Endothelial cell of umbilical vein (primary cell): ENCODE results near the gene EMC8. TPM values are rescaled to one million over a fixed set of nuclear protein-coding genes. Genes with fewer than 3 reads are reported as not detected.

Experiments
- BruUV-seq: library from RNA; stranded (reverse); fragments of 400-500 nt; replicated peaks from 2 replicates; lab custom pipeline; 2021; lab: Mats Ljungman, UMichigan
- CTCF ChIA-PET: fragments of 300-600, 350-600 bp; sonication (Branson Sonifier 250); formaldehyde crosslinking; loops from one replicate; lab custom pipeline; 2021; ENCODE audit warnings: antibody characterized with exemption, inconsistent platforms; lab: Charles Lee
- POLR2A ChIA-PET: fragments of 300-600, 350-600 bp; sonication (Branson Sonifier 250); formaldehyde crosslinking; loops from one replicate; lab custom pipeline; 2021; ENCODE audit warnings: antibody characterized with exemption, inconsistent platforms; lab: Charles Lee
- DNase-seq: peaks from one replicate; pipeline ENCODE4 v3.0.0-alpha.2; 2011; ENCODE audit warnings: low read depth, low spot score
- FAIRE-seq: peaks from 2 replicates; lab custom pipeline; 2011; peaks lifted over from hg19 to GRCh38; lab: Jason Lieb, UNC
- H2AFZ ChIP-seq: 2 replicates; pipeline ENCODE4 v1.6.0; 2012; ENCODE audit warnings: low read depth, low read length, control low read depth, inconsistent platforms
- H3K27ac ChIP-seq: 2 replicates; pipeline ENCODE4 v1.5.1; 2011; ENCODE audit warnings: low read depth, mild to moderate bottlenecking, control low read depth, low read length, moderate library complexity; ENCODE audit not compliant: insufficient read depth
- H3K27me3 ChIP-seq, 2 experiments: 2 replicates each; pipeline versions ENCODE4 v1.6.0 to v1.6.1; 2011; ENCODE audit warnings: low read length in 2 of 2, mixed read lengths in 1 of 2; ENCODE audit not compliant: control insufficient read depth in 2 of 2, insufficient read depth in 2 of 2
- H3K36me3 ChIP-seq, 2 experiments: 2 replicates in 1 of 2; 3 replicates in 1 of 2; pipeline ENCODE4 v1.5.1; 2011; ENCODE audit warnings: low read length in 2 of 2, mild to moderate bottlenecking in 1 of 2, moderate library complexity in 1 of 2; ENCODE audit not compliant: control insufficient read depth in 2 of 2, insufficient read depth in 2 of 2; ENCODE audit errors: extremely low read depth in 1 of 2
- H3K4me1 ChIP-seq: 3 replicates; pipeline ENCODE4 v1.5.1; 2011; ENCODE audit warnings: mild to moderate bottlenecking, low read length; ENCODE audit not compliant: control insufficient read depth, insufficient read depth; ENCODE audit errors: extremely low read depth
- H3K4me2 ChIP-seq: 2 replicates; pipeline ENCODE4 v1.6.1; 2011; ENCODE audit warnings: low read length, control low read depth, mixed read lengths; ENCODE audit not compliant: insufficient read depth
- H3K4me3 ChIP-seq, 3 experiments: fragments of 200-600 bp in 1 of 3; sonication (generic), shearing (Covaris generic) in 1 of 3; replicated peaks in 1 of 3; 2 replicates each; pipeline ENCODE4 v1.5.1; 2011 to 2016; ENCODE audit warnings: control low read depth in 3 of 3, low read length in 3 of 3, mild to moderate bottlenecking in 2 of 3, inconsistent platforms in 1 of 3, low read depth in 1 of 3, moderate library complexity in 1 of 3; ENCODE audit not compliant: insufficient read depth in 1 of 3
- H3K79me2 ChIP-seq: 2 replicates; pipeline ENCODE4 v1.6.0; 2012; ENCODE audit warnings: low read length, inconsistent platforms; ENCODE audit not compliant: control insufficient read depth, insufficient read depth
- H3K9ac ChIP-seq: replicated peaks from 2 replicates; pipeline ENCODE3; 2011; ENCODE audit warnings: low read length, control low read depth; ENCODE audit not compliant: insufficient read depth; ENCODE audit errors: extremely low read depth
- H3K9me1 ChIP-seq: replicated peaks from 3 replicates; pipeline ENCODE4 v1.6.0; 2011; ENCODE audit warnings: mild to moderate bottlenecking, low read length; ENCODE audit not compliant: control insufficient read depth, insufficient read depth; ENCODE audit errors: extremely low read depth
- H3K9me3 ChIP-seq: replicated peaks from 2 replicates; pipeline ENCODE4 v1.5.1; 2012; ENCODE audit warnings: low read length, inconsistent platforms; ENCODE audit not compliant: control insufficient read depth, insufficient read depth
- H4K20me1 ChIP-seq: replicated peaks from 2 replicates; pipeline ENCODE3; 2011; ENCODE audit warnings: mild to moderate bottlenecking, low read length; ENCODE audit not compliant: control insufficient read depth, insufficient read depth; ENCODE audit errors: extremely low read depth
- FOS ChIP-seq: IDR thresholded peaks from 2 replicates; pipeline ENCODE4 v1.6.1; 2011; ENCODE audit warnings: mild to moderate bottlenecking, low read length, moderate library complexity, borderline replicate concordance; ENCODE audit not compliant: insufficient read depth
- GATA2 ChIP-seq: IDR thresholded peaks from 2 replicates; pipeline ENCODE4 v1.7.0; 2011; ENCODE audit warnings: low read depth, mild to moderate bottlenecking, moderate library complexity, mixed read lengths, low read length; ENCODE audit not compliant: insufficient read length, insufficient read depth
- JUN ChIP-seq: IDR thresholded peaks from 2 replicates; pipeline ENCODE4 v1.6.1; 2011; ENCODE audit warnings: borderline replicate concordance, low read depth; ENCODE audit not compliant: insufficient read length, insufficient read depth
- POLR2A ChIP-seq: IDR thresholded peaks from 2 replicates; pipeline ENCODE4 v1.6.1; 2012; ENCODE audit warnings: low read depth, mild to moderate bottlenecking, control low read depth, low read length
- POLR2AphosphoS5 ChIP-seq: IDR thresholded peaks from 2 replicates; pipeline ENCODE4 v1.6.1; 2012; ENCODE audit warnings: low read depth, mild to moderate bottlenecking, control low read depth, low read length, moderate library complexity; ENCODE audit not compliant: insufficient read depth
- dilution Hi-C: fragments of 300-500 bp; cut with MboI; formaldehyde crosslinking; loops from one replicate; pipeline ENCODE4 v1.15.0; 2019; ENCODE audit warnings: low sequenced_read_pairs; ENCODE audit not compliant: extremely low pct_ligation_motif_present
- intact Hi-C: fragments of 100-400 bp; cut with micrococcal nuclease; formaldehyde crosslinking; loops from one replicate; pipeline ENCODE4 v1.10.0; 2022
- polyA plus RNA-seq, 4 experiments: library from polyadenylated mRNA; depleted of rRNA in 3 of 4; stranded (reverse) in 3 of 4; unstranded in 1 of 4; fragments of >200 nt; gene quantifications; 2 replicates each; pipeline versions ENCODE4 v1.2.1 to v1.2.3, GENCODE V29; 2011 to 2012; ENCODE audit warnings: missing spikeins in 1 of 4
- total RNA-seq: library from RNA; stranded (reverse); gene quantifications from 2 replicates; pipeline ENCODE4 v1.2.3, GENCODE V29; 2021
- TF ChIP-seq, protein P1 (sequence below), 2 donors: IDR thresholded peaks; 1 replicate in 1 of 2; 2 replicates in 1 of 2; pipeline ENCODE4 v1.5.1; 2011; ENCODE audit warnings: low read length in 2 of 2, mild to moderate bottlenecking in 2 of 2, moderate library complexity in 2 of 2, control low read depth in 1 of 2, inconsistent platforms in 1 of 2, low read depth in 1 of 2; ENCODE audit not compliant: insufficient read depth in 1 of 2; ENCODE audit errors: extremely low read depth in 1 of 2
- TF ChIP-seq, protein P2 (sequence below): IDR thresholded peaks from 2 replicates; pipeline ENCODE4 v1.6.1; 2011; ENCODE audit not compliant: insufficient read depth, insufficient read length

The EMC8 gene
- total and polyA plus RNA-seq, 2 donors (not counting 3 experiments of a cell fraction or from before 2014, with no cell fraction given) = 51.2 to 59.6 TPM

DNA sequence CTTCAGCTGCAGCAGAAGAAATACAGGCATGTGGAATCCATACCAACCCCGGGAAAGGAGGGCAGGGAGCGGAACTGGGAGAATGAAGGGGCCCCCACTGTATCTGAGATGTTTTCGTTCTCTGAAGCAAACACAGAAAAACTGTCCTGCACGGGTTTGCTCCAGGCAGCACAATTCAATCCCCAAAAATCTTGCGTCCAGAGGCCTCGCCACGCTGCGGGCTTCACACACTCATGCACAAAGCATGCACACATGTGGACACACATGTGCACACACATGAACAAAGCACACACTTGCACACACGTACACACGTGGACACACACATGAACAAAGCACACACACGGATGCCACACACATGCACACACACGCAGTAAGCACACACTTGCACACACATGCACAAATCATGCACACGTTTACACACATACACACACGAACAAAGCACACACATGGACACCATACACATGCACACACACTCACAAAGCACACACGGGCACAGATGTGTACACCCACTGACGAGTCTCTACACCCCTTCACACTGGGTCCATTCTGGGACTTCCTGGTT lies 27.4 kb upstream of the EMC8 start:
- POLR2A ChIA-PET = no interaction called here
- no peaks in the 10 kb centered on the region for H3K9me3 ChIP-seq
- no peaks in the 10 kb centered on the region for H3K4me1 ChIP-seq
- FAIRE-seq = no peak
- H3K9me1 ChIP-seq = no peaks in the 10 kb centered on the region
- BruUV-seq = no TSS peak
- H2AFZ ChIP-seq = no peak overlapping the region
- no peaks in the 10 kb centered on the region for H3K79me2 ChIP-seq
- H3K27me3 ChIP-seq = no peaks in the 10 kb centered on the region
- no peaks in the 10 kb centered on the region for H4K20me1 ChIP-seq
- no peak overlapping the region for H3K27ac ChIP-seq
- dilution Hi-C loops (no loop called here), intact Hi-C loops (no loop called here)
- CTCF ChIA-PET = no interaction called here
- no peak for TF ChIP-seq GATA2
- TF ChIP-seq, protein P1, sequence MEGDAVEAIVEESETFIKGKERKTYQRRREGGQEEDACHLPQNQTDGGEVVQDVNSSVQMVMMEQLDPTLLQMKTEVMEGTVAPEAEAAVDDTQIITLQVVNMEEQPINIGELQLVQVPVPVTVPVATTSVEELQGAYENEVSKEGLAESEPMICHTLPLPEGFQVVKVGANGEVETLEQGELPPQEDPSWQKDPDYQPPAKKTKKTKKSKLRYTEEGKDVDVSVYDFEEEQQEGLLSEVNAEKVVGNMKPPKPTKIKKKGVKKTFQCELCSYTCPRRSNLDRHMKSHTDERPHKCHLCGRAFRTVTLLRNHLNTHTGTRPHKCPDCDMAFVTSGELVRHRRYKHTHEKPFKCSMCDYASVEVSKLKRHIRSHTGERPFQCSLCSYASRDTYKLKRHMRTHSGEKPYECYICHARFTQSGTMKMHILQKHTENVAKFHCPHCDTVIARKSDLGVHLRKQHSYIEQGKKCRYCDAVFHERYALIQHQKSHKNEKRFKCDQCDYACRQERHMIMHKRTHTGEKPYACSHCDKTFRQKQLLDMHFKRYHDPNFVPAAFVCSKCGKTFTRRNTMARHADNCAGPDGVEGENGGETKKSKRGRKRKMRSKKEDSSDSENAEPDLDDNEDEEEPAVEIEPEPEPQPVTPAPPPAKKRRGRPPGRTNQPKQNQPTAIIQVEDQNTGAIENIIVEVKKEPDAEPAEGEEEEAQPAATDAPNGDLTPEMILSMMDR (IDR thresholded peaks at IDR 0.05; ENCODE audit: extremely low read depth in 1 of 2, insufficient read depth in 1 of 2, low read depth in 1 of 2, low read length in 2 of 2) = no peak
- TF ChIP-seq, protein P2, sequence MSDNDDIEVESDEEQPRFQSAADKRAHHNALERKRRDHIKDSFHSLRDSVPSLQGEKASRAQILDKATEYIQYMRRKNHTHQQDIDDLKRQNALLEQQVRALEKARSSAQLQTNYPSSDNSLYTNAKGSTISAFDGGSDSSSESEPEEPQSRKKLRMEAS = no peak
- TF ChIP-seq FOS = no peak
- no peak for TF ChIP-seq POLR2A
- TF ChIP-seq JUN = no peak
- TF ChIP-seq POLR2AphosphoS5 = no peak
- no peaks in the 10 kb centered on the region for H3K36me3 ChIP-seq
- H3K9ac ChIP-seq = no peak overlapping the region
- no peak for DNase-seq
- H3K4me3 ChIP-seq = no peak overlapping the region
- H3K4me2 ChIP-seq = no peak overlapping the region
